SK-N-SH (cell line): ENCODE data around the gene LMTK2.

ENCODE experiments used
- ELF1 ChIP-seq: IDR thresholded peaks from 2 replicates; pipeline ENCODE4 v1.4.0; 2012
- RFX5 ChIP-seq: IDR thresholded peaks from 2 replicates; pipeline ENCODE4 v1.6.1; 2012; ENCODE audit warnings: mild to moderate bottlenecking, improper control_type of control experiment, low read length

DNA sequence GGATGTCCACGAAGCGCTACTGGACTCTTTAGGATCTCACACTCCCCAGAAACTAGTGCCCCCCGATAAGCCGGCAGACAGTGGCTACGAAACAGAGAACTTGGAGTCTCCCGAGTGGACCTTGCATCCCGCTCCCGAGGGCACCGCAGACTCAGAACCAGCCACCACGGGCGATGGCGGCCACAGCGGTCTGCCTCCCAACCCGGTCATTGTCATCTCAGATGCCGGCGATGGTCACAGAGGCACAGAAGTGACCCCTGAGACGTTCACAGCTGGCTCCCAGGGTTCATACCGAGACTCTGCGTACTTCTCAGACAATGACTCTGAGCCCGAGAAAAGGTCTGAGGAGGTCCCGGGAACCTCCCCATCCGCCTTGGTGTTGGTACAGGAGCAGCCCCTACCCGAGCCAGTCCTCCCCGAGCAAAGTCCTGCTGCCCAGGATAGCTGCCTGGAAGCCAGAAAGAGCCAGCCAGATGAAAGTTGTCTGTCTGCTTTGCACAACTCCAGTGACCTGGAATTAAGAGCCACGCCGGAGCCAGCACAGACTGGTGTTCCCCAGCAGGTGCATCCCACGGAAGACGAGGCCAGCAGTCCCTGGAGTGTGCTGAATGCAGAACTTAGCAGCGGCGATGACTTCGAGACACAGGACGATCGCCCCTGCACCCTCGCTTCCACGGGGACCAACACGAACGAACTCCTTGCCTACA is 87.0 kb downstream of the LMTK2 start:
- TF ChIP-seq RFX5 = no peak
- no peak for TF ChIP-seq ELF1
